22Rv1 (cell line): ENCODE data around the gene NFKBIE.

Experiments
- CTCF ChIP-seq: fragments of 450-650 bp; IDR thresholded peaks from 2 replicates; pipeline ENCODE4 v1.5.1; 2017; ENCODE audit warnings: mild to moderate bottlenecking
- ZFX ChIP-seq: fragments of 450-650 bp; IDR thresholded peaks from 2 replicates; pipeline ENCODE4 v1.6.1; 2017; ENCODE audit warnings: antibody characterized with exemption, borderline replicate concordance

DNA sequence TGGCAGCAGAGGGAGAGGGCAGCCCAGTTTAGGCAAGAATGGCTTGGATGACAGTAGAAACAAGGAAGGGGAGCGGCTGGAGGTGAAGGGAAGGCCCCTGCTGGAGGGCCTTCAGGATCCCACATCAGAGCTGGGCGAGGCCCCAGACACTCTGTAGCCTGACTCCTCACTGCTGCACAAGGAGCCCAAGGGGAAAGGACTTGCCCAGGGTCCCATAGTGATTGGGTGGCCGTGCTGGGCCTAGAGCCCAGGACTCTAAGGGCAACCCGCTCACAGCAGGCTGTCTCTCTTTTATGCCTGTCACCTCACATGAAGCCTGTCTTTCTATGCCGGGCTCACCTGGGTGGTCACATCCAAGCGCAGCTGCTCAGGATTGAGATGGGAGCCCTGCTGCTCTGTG is 38.5 kb upstream of the NFKBIE start:
- TF ChIP-seq CTCF (no peak), ZFX (no peak)
